OCI-LY1 (cell line): Measurements from ENCODE around the gene EHMT2.

Experiments
- H2AFZ ChIP-seq: fragments of 200-600 bp; sonication (generic), shearing (Covaris generic); 2 replicates; pipeline ENCODE4 v1.6.0; 2014; ENCODE audit warnings: antibody characterized with exemption, mild to moderate bottlenecking, low read length
- H3F3A ChIP-seq: fragments of 200-600 bp; sonication (generic), shearing (Covaris generic); 2 replicates; pipeline ENCODE4 v1.6.0; 2014; ENCODE audit warnings: mild to moderate bottlenecking, antibody characterized with exemption, low read length, moderate library complexity; ENCODE audit not compliant: insufficient read depth
- H3K27ac ChIP-seq: fragments of 200-600 bp; sonication (generic); 2 replicates; pipeline ENCODE4 v1.5.1; 2014; ENCODE audit warnings: low read length, mixed run types, mild to moderate bottlenecking, low read depth; ENCODE audit not compliant: poor library complexity, severe bottlenecking
- H3K27me3 ChIP-seq: fragments of 200-600 bp; sonication (generic); 2 replicates; pipeline ENCODE4 v1.6.0; 2014; ENCODE audit warnings: antibody characterized with exemption, mild to moderate bottlenecking, low read length, moderate library complexity; ENCODE audit not compliant: insufficient read depth
- H3K36me3 ChIP-seq: fragments of 200-600 bp; sonication (generic); 2 replicates; pipeline ENCODE4 v1.6.1; 2014; ENCODE audit warnings: mild to moderate bottlenecking, antibody characterized with exemption, low read length, moderate library complexity, mixed read lengths; ENCODE audit not compliant: insufficient read depth
- H3K4me1 ChIP-seq: fragments of 200-600 bp; sonication (generic); 2 replicates; pipeline ENCODE4 v1.5.1; 2014; ENCODE audit warnings: mild to moderate bottlenecking, low read length, moderate library complexity; ENCODE audit not compliant: insufficient read depth, severe bottlenecking
- H3K4me2 ChIP-seq: fragments of 200-600 bp; sonication (generic), shearing (Covaris generic); 2 replicates; pipeline ENCODE4 v1.6.1; 2014; ENCODE audit warnings: low read length
- H3K4me3 ChIP-seq: fragments of 200-600 bp; sonication (generic); 2 replicates; pipeline ENCODE4 v1.5.1; 2014; ENCODE audit warnings: low read length, low read depth, mild to moderate bottlenecking, mixed read lengths; ENCODE audit not compliant: poor library complexity, severe bottlenecking
- H3K79me2 ChIP-seq: fragments of 200-600 bp; shearing (Covaris generic); 2 replicates; pipeline ENCODE4 v1.6.1; 2016; ENCODE audit warnings: mixed run types, low read length, mixed read lengths; ENCODE audit not compliant: insufficient read depth
- H3K9ac ChIP-seq: fragments of 200-600 bp; sonication (generic), shearing (Covaris generic); 2 replicates; pipeline ENCODE4 v1.6.1; 2014; ENCODE audit warnings: mild to moderate bottlenecking, low read length, mixed read lengths
- H3K9me2 ChIP-seq: fragments of 200-600 bp; sonication (generic), shearing (Covaris generic); 2 replicates; pipeline ENCODE4 v1.6.1; 2014; ENCODE audit warnings: low read depth, mild to moderate bottlenecking, low read length, mixed read lengths
- H3K9me3 ChIP-seq: fragments of 200-600 bp; shearing (Covaris generic); 2 replicates; pipeline ENCODE4 v1.6.1; 2014; ENCODE audit warnings: low read length, mixed read lengths
- H4K20me1 ChIP-seq: fragments of 200-600 bp; sonication (generic), shearing (Covaris generic); 2 replicates; pipeline ENCODE4 v1.6.0; 2016; ENCODE audit warnings: mild to moderate bottlenecking, low read length; ENCODE audit not compliant: insufficient read depth
- CTCF ChIP-seq: fragments of 200-600 bp; sonication (generic), shearing (Covaris generic); IDR thresholded peaks from 2 replicates; pipeline ENCODE4 v1.5.1; 2017; ENCODE audit warnings: mild to moderate bottlenecking, antibody characterized with exemption, low read length, moderate library complexity, mixed read lengths
- EZH2 ChIP-seq: fragments of 200-600 bp; sonication (generic), shearing (Covaris generic); IDR thresholded peaks from 2 replicates; pipeline ENCODE4 v1.8.0; 2017; ENCODE audit warnings: borderline replicate concordance, mixed run types, mild to moderate bottlenecking, antibody characterized with exemption, low read length, moderate library complexity, mixed read lengths

EHMT2 gene

GRCh38 chr6:31834367-31835250 lies 62.9 kb downstream of the EHMT2 start:
- H3F3A ChIP-seq: peaks cover 18% of the 10 kb centered on the region
- peaks cover 49% of the 10 kb centered on the region for H3K36me3 ChIP-seq
- H4K20me1 ChIP-seq: no peaks in the 10 kb centered on the region
- peak overlapping the region; percentile 96 for H3K4me3 ChIP-seq
- H3K4me1 ChIP-seq: peaks cover 69% of the 10 kb centered on the region
- no peaks in the 10 kb centered on the region for H3K9me3 ChIP-seq
- H3K79me2 ChIP-seq: peaks cover 53% of the 10 kb centered on the region
- H3K27ac ChIP-seq: peak overlapping the region; percentile 97
- H2AFZ ChIP-seq: no peak overlapping the region
- peak overlapping the region; percentile 99 for H3K9ac ChIP-seq
- TF ChIP-seq EZH2: no peak
- TF ChIP-seq CTCF: no peak
- no peaks in the 10 kb centered on the region for H3K9me2 ChIP-seq
- peak overlapping the region; percentile 95 for H3K4me2 ChIP-seq
- no peaks in the 10 kb centered on the region for H3K27me3 ChIP-seq

DNA sequence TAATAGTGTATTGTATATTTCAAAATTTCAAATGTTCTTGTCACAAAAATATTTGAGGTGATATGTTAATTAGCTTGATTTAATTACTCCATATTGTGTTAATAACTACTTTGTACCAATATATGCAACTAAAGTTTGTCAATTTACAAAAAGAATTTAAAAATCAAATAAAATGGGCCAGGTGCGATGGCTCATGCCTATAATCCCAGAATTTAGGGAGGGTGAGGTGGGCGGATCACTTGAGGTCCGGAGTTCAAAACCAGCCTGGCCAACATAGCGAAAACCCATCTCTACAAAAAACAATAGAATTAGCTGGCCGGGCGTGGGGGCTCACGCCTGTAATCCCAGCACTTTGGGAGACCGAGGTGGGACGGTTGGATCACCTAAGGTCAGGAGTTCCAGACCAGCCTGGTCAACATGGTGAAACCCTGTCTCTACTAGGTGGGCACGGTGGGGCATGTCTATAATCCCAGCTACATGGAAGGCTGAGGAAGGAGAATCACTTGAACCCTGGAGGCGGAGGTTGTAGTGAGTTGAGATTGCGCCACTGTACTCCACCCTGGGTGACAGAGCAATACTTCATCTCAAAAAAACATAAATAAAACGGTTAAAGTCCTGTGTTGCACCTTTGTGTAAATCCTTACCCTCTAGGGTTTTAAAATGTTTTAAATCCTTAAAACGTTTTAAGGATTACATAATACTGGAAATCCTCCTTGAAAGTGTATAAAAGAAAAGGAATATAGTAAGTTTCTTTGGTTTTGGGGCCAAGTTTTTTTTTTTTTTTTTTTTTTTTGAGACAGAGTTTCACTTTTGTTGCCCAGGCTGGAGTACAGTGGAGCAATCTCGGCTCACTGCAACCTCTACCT lies 65.9 kb downstream of the EHMT2 start:
- TF ChIP-seq EZH2: no peak
- no peak for TF ChIP-seq CTCF
- H3K9me3 ChIP-seq: no peaks in the 10 kb centered on the region
- H4K20me1 ChIP-seq: no peaks in the 10 kb centered on the region
- peak overlapping the region; percentile 75 for H3K9ac ChIP-seq
- peaks cover 45% of the 10 kb centered on the region for H3K4me1 ChIP-seq
- peaks cover 19% of the 10 kb centered on the region for H3K36me3 ChIP-seq
- peaks cover 16% of the 10 kb centered on the region for H3F3A ChIP-seq
- H3K27me3 ChIP-seq: no peaks in the 10 kb centered on the region
- H3K27ac ChIP-seq: peak overlapping the region; percentile 97
- H3K4me3 ChIP-seq: peak overlapping the region; percentile 75
- peaks cover 44% of the 10 kb centered on the region for H3K79me2 ChIP-seq
- H3K4me2 ChIP-seq: peak overlapping the region; percentile 88
- H2AFZ ChIP-seq: no peak overlapping the region
- no peaks in the 10 kb centered on the region for H3K9me2 ChIP-seq

GRCh38 chr6:31830886-31831335 lies 66.6 kb downstream of the EHMT2 start:
- no peak overlapping the region for H2AFZ ChIP-seq
- no peaks in the 10 kb centered on the region for H3K9me3 ChIP-seq
- peaks cover 37% of the 10 kb centered on the region for H3K79me2 ChIP-seq
- H3K4me3 ChIP-seq: peak overlapping the region; percentile 75
- peak overlapping the region; percentile 75 for H3K9ac ChIP-seq
- peak overlapping the region; percentile 97 for H3K27ac ChIP-seq
- H3K27me3 ChIP-seq: no peaks in the 10 kb centered on the region
- peaks cover 45% of the 10 kb centered on the region for H3K4me1 ChIP-seq
- no peak for TF ChIP-seq CTCF
- TF ChIP-seq EZH2: no peak
- H3K9me2 ChIP-seq: no peaks in the 10 kb centered on the region
- H3F3A ChIP-seq: peaks cover 16% of the 10 kb centered on the region
- H3K36me3 ChIP-seq: peaks cover 12% of the 10 kb centered on the region
- no peaks in the 10 kb centered on the region for H4K20me1 ChIP-seq
- H3K4me2 ChIP-seq: peak overlapping the region; percentile 88
